Measurements from ENCODE around the gene AKAP6.

GRCh38 chr14:32824195-32824594, 495.1 kb downstream of the AKAP6 start:
- TF ChIP-seq TCF3 (IDR thresholded peaks at IDR 0.05; ENCODE audit: borderline replicate concordance, insufficient read depth, low read depth, low read length) (no peak), ZNF687 (IDR thresholded peaks at IDR 0.05) (no peak), CTCF (IDR thresholded peaks at IDR 0.05 in 2 of 3, conservative IDR thresholded peaks at IDR 0.05 in 1 of 3; ENCODE audit: control insufficient read depth in 2 of 3, extremely low read depth in 1 of 3, insufficient read depth in 1 of 3, low read depth in 3 of 3, low read length in 3 of 3) (no peak), RBBP5 (conservative IDR thresholded peaks at IDR 0.05) (no peak), MYB (IDR thresholded peaks at IDR 0.05; ENCODE audit: borderline replicate concordance, low read depth, low read length) (no peak), YY1 (IDR thresholded peaks at IDR 0.05; ENCODE audit: low read depth, low read length) (no peak), CBX3 (IDR thresholded peaks at IDR 0.05; ENCODE audit: borderline replicate concordance, low read depth) (no peak), ELK1 (IDR thresholded peaks at IDR 0.05; ENCODE audit: low read depth, low read length) (no peak)
